Coronary artery (tissue), 2 donors: Measurements from ENCODE around the gene PRPF18.
A peak's percentile ranks its signal among the peaks of the same experiment; 100 is the strongest.

ENCODE experiments used
- DNase-seq: peaks from one replicate; pipeline ENCODE4 v3.0.0-alpha.2; 2017; ENCODE audit warnings: low spot score
- H3K27ac ChIP-seq, 2 donors: fragments of 200-600 bp; sonication (generic); one replicate each; pipeline ENCODE4 v1.5.1; 2016 to 2019
- H3K4me3 ChIP-seq: fragments of 200-600 bp; sonication (generic); 2 replicates; pipeline ENCODE4 v1.5.1; 2016; ENCODE audit warnings: mild to moderate bottlenecking, moderate library complexity
- CTCF ChIP-seq: fragments of 200-600 bp; sonication (generic); IDR thresholded peaks from one replicate; pipeline ENCODE4 v1.5.1; 2019; ENCODE audit warnings: antibody characterized with exemption

The PRPF18 gene

GRCh38 chr10:13604357-13605040 lies 17.7 kb downstream of the PRPF18 start:
- Histone ChIP-seq H3K4me3 (no peak overlapping the region), H3K27ac (no peak overlapping the region)
- DNase-seq = no peak
- TF ChIP-seq CTCF = no peak

GRCh38 chr10:13608246-13608853 lies 21.6 kb downstream of the PRPF18 start:
- no peak for TF ChIP-seq CTCF
- no peak overlapping the region for H3K4me3 ChIP-seq
- no peak overlapping the region for H3K27ac ChIP-seq
- DNase-seq = no peak

- no peak for TF ChIP-seq CTCF
- no peak overlapping the region for H3K4me3 ChIP-seq
- H3K27ac ChIP-seq = no peak overlapping the region
- DNase-seq = no peak
These were observed 26.0 kb downstream of the PRPF18 start for GRCh38 chr10:13612654-13613373.

- Histone ChIP-seq H3K4me3 (no peak overlapping the region), H3K27ac (no peak overlapping the region)
- TF ChIP-seq CTCF = no peak
- DNase-seq = no peak
These were observed 26.8 kb downstream of the PRPF18 start for GRCh38 chr10:13613519-13613918.

- H3K4me3 ChIP-seq = no peak overlapping the region
- no peak for TF ChIP-seq CTCF
- no peak for DNase-seq
- peak overlapping the region in 1 of 2 donors; percentile 14 for H3K27ac ChIP-seq
These were observed 28.0 kb downstream of the PRPF18 start for GRCh38 chr10:13614530-13615332.

- DNase-seq = no peak
- H3K27ac ChIP-seq = no peak overlapping the region
- no peak for TF ChIP-seq CTCF
- H3K4me3 ChIP-seq = no peak overlapping the region
These were observed 29.0 kb downstream of the PRPF18 start for GRCh38 chr10:13615650-13616300.
